K562 (cell line): Measurements from ENCODE around the gene MPZL1. TPM values are rescaled to one million over a fixed set of nuclear protein-coding genes. Genes with fewer than 3 reads are reported as not detected.

Experiments used
- FOXJ3 ChIP-seq: sonication (generic); formaldehyde crosslinking; IDR thresholded peaks from 2 replicates; pipeline ENCODE4 v1.4.0; 2020; ENCODE audit warnings: mild to moderate bottlenecking, missing genetic modification reagents
- NCOA6 ChIP-seq: fragments of 450-650 bp; IDR thresholded peaks from 2 replicates; pipeline ENCODE4 v1.6.1; 2017; ENCODE audit warnings: mild to moderate bottlenecking
- POLR3A ChIP-seq: IDR thresholded peaks from 2 replicates; pipeline ENCODE4 v1.6.1; 2011; ENCODE audit warnings: borderline replicate concordance, mild to moderate bottlenecking, moderate library complexity; ENCODE audit not compliant: insufficient read length, insufficient read depth; ENCODE audit errors: extremely low read depth
- RBM15 ChIP-seq: fragments of 200-400 bp; formaldehyde crosslinking; IDR thresholded peaks from 2 replicates; pipeline ENCODE4 v1.6.1; 2018; ENCODE audit warnings: mild to moderate bottlenecking, low read length, moderate library complexity; ENCODE audit not compliant: insufficient read depth
- SMARCA4 ChIP-seq: fragments of 450-650 bp; IDR thresholded peaks from 2 replicates; pipeline ENCODE4 v1.6.1; 2016
- THRAP3 ChIP-seq: fragments of 450-650 bp; IDR thresholded peaks from 2 replicates; pipeline ENCODE4 v1.6.1; 2016; ENCODE audit warnings: mild to moderate bottlenecking, inconsistent platforms, borderline replicate concordance
- ZBTB11 ChIP-seq, 3 experiments: fragments of 200-800 bp in 1 of 3; fragments of 250-450 bp in 1 of 3; fragments of 450-650 bp in 1 of 3; sonication (Bioruptor Pico) in 1 of 3; sonication (Bioruptor generic) in 1 of 3; formaldehyde crosslinking in 1 of 3; IDR thresholded peaks; 2 replicates each; pipeline versions ENCODE4 v1.6.1 to v1.8.0; 2016 to 2022; ENCODE audit warnings: mild to moderate bottlenecking in 2 of 3, missing genetic modification characterization in 2 of 3, missing compliant biosample characterization in 1 of 3, moderate library complexity in 1 of 3
- ZFP36 ChIP-seq: fragments of 150-350 bp; IDR thresholded peaks from 2 replicates; pipeline ENCODE4 v1.6.1; 2018; ENCODE audit warnings: low read length, low read depth; ENCODE audit not compliant: partially characterized antibody
- ZNF584 ChIP-seq: fragments of 200-800 bp; sonication (Bioruptor generic); IDR thresholded peaks from 2 replicates; pipeline ENCODE4 v1.6.1; 2016; ENCODE audit warnings: low read depth, mild to moderate bottlenecking, missing genetic modification characterization, missing compliant biosample characterization
- polyA plus RNA-seq, 8 experiments: library from polyadenylated mRNA; depleted of rRNA in 4 of 8; stranded (reverse) in 5 of 8; unstranded in 3 of 8; fragments of >200 nt; fragmentation: Nextera tagmentation in 2 of 8; fragmentation: Illumina TruSeq in 1 of 8; extraction: Ambion mirVana in 2 of 8; extraction: Trizol in 1 of 8; gene quantifications; 2 replicates each; pipeline versions ENCODE4 v1.2.1 to v1.2.3, GENCODE V29; 2011 to 2014; ENCODE audit warnings: inconsistent platforms in 1 of 8, missing spikeins in 1 of 8
- total RNA-seq, 7 experiments: library from RNA; depleted of rRNA in 6 of 7; stranded (reverse); fragments of >200 nt in 6 of 7; fragmentation: Illumina TruSeq in 2 of 7; extraction: Trizol in 2 of 7; gene quantifications; 2 replicates each; pipeline versions ENCODE4 v1.2.1 to v1.2.3, GENCODE V29; 2011 to 2021; ENCODE audit warnings: low replicate concordance in 1 of 7
- TF ChIP-seq, protein P1 (sequence below), 2 experiments: fragments of 450-650 bp in 1 of 2; sonication (generic) in 1 of 2; formaldehyde crosslinking in 1 of 2; IDR thresholded peaks; 2 replicates each; pipeline versions ENCODE4 v1.7.1 to v1.9.0; 2016 to 2022; ENCODE audit warnings: inconsistent platforms in 1 of 2, mild to moderate bottlenecking in 1 of 2, missing genetic modification reagents in 1 of 2
- TF ChIP-seq, protein P2 (sequence below): sonication (generic); formaldehyde crosslinking; IDR thresholded peaks from 2 replicates; pipeline ENCODE4 v1.8.1; 2022; ENCODE audit warnings: missing genetic modification reagents

Gene MPZL1
- total and polyA plus RNA-seq, 9 of the 15 experiments (the other 6 are each of a cell fraction or from before 2014, with no cell fraction given) = 14.5 to 153 (median 66.5) TPM

DNA sequence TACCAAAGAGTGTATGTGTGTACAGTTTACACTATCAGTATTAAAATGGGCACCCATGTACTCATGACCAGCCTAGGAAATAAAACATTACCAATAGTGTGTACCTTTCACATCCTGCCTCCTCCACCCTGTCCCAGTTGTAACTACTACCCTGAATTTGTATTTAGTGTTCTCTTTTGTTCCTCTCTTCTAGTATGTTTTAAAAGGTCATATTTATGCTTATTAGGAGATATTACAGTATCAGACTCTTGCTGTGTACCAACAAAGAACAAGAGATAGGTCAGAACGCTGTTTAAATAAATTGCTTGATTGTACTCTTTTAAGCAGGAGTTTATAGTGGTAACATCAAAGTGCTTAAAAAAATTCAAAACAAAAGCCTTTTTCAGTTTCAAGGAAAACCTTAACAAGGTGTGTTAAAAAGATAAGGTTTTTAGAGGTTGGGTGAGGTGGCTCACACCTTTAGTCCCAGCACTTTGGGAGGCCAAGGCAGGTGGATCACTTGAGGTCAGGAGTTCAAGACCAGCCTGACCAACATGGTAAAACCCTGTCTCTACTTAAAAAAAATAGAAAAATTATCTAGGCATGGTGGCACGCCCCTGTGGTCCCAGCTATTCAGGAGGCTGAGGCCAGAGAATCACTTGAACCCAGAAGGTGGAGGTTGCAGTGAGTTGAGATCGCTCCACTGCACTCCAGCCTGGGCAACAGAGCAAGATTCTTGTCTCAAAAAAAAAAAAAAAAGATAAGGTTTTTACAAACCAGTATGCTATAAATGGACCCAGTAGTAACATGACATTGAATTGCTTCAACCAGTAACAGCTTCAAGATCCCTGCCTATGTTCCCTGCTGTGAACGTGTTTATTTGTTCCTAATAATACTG lies 35.9 kb downstream of the MPZL1 start (continued):
- TF ChIP-seq THRAP3 (0 out of 2 replicates have a peak, but pooled peaks have one; percentile 13), NCOA6 (no peak), FOXJ3 (CRISPR knock-in tag) (no peak), RBM15 (no peak), POLR3A (no peak), ZBTB11 (CRISPR knock-in tag; IDR thresholded peaks at IDR 0.05) (no peak), ZNF584 (CRISPR knock-in tag) (no peak), ZFP36 (no peak), SMARCA4 (no peak)
- TF ChIP-seq, protein P1, sequence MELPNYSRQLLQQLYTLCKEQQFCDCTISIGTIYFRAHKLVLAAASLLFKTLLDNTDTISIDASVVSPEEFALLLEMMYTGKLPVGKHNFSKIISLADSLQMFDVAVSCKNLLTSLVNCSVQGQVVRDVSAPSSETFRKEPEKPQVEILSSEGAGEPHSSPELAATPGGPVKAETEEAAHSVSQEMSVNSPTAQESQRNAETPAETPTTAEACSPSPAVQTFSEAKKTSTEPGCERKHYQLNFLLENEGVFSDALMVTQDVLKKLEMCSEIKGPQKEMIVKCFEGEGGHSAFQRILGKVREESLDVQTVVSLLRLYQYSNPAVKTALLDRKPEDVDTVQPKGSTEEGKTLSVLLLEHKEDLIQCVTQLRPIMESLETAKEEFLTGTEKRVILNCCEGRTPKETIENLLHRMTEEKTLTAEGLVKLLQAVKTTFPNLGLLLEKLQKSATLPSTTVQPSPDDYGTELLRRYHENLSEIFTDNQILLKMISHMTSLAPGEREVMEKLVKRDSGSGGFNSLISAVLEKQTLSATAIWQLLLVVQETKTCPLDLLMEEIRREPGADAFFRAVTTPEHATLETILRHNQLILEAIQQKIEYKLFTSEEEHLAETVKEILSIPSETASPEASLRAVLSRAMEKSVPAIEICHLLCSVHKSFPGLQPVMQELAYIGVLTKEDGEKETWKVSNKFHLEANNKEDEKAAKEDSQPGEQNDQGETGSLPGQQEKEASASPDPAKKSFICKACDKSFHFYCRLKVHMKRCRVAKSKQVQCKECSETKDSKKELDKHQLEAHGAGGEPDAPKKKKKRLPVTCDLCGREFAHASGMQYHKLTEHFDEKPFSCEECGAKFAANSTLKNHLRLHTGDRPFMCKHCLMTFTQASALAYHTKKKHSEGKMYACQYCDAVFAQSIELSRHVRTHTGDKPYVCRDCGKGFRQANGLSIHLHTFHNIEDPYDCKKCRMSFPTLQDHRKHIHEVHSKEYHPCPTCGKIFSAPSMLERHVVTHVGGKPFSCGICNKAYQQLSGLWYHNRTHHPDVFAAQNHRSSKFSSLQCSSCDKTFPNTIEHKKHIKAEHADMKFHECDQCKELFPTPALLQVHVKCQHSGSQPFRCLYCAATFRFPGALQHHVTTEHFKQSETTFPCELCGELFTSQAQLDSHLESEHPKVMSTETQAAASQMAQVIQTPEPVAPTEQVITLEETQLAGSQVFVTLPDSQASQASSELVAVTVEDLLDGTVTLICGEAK (IDR thresholded peaks at IDR 0.05) = 0 out of 2 replicates have a peak, but pooled peaks have one; percentile 28
- TF ChIP-seq, protein P1 (CRISPR knock-in tag; IDR thresholded peaks at IDR 0.05) = no peak
- TF ChIP-seq, protein P2, sequence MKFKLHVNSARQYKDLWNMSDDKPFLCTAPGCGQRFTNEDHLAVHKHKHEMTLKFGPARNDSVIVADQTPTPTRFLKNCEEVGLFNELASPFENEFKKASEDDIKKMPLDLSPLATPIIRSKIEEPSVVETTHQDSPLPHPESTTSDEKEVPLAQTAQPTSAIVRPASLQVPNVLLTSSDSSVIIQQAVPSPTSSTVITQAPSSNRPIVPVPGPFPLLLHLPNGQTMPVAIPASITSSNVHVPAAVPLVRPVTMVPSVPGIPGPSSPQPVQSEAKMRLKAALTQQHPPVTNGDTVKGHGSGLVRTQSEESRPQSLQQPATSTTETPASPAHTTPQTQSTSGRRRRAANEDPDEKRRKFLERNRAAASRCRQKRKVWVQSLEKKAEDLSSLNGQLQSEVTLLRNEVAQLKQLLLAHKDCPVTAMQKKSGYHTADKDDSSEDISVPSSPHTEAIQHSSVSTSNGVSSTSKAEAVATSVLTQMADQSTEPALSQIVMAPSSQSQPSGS (CRISPR knock-in tag) = no peak
